GM12872 (cell line): ENCODE measurements around the gene HNRNPA1L2.

Experiments used
- TF ChIP-seq, protein P1 (sequence below): IDR thresholded peaks from 3 replicates; pipeline ENCODE4 v1.5.1; 2011; ENCODE audit warnings: low read depth, mild to moderate bottlenecking, low read length, moderate library complexity; ENCODE audit not compliant: insufficient read depth

The HNRNPA1L2 gene

GRCh38 chr13:52615812-52616211 is 26.4 kb upstream of the HNRNPA1L2 start:
- TF ChIP-seq, protein P1, sequence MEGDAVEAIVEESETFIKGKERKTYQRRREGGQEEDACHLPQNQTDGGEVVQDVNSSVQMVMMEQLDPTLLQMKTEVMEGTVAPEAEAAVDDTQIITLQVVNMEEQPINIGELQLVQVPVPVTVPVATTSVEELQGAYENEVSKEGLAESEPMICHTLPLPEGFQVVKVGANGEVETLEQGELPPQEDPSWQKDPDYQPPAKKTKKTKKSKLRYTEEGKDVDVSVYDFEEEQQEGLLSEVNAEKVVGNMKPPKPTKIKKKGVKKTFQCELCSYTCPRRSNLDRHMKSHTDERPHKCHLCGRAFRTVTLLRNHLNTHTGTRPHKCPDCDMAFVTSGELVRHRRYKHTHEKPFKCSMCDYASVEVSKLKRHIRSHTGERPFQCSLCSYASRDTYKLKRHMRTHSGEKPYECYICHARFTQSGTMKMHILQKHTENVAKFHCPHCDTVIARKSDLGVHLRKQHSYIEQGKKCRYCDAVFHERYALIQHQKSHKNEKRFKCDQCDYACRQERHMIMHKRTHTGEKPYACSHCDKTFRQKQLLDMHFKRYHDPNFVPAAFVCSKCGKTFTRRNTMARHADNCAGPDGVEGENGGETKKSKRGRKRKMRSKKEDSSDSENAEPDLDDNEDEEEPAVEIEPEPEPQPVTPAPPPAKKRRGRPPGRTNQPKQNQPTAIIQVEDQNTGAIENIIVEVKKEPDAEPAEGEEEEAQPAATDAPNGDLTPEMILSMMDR = no peak

- TF ChIP-seq, protein P1 = no peak
These were observed 24.9 kb upstream of the HNRNPA1L2 start for GRCh38 chr13:52617070-52618060.

- TF ChIP-seq, protein P1 = no peak
These were observed 3.4 kb upstream of the HNRNPA1L2 start for GRCh38 chr13:52638666-52639328.

DNA sequence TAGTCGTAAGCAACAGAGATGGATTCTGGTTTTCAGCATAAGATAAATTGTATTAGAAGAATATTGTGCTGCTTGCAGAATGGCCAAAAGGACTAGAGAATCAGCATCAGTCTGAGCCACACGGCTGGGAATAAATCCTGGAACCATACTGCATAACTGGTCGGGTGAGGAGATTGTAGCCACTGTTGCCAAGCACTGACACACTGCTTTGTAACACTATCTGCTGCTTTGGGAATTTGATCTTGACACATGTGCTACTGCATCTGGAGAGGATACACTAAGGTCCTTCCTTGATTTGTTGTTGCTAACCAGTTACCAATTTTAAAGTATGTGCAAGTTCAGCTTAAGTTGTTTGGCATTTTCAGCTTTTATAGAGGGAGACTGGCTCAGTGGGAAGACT is 1.9 kb downstream of the HNRNPA1L2 start:
- TF ChIP-seq, protein P1 = no peak

GRCh38 chr13:52646967-52647366 is 4.7 kb downstream of the HNRNPA1L2 start:
- TF ChIP-seq, protein P1 = no peak

DNA sequence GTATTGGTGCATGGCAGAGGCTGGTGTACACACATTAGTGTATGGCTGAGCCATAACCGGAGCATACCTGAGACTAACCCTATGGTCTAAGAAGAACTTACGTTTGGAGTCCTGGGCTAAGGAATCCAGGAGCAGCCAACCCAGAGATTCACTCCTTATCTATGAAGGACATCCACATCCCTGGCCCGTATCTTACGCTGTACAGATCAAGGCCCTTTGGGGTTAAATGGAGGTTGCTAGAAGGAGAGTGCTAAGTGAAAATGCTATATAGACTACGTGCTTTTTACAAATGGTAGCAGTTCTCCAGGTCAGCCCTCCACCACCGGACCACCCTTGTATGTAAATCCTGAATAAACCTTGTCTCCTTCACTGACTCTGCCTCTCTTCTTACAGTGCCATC is 8.5 kb downstream of the HNRNPA1L2 start:
- TF ChIP-seq, protein P1 = no peak

- TF ChIP-seq, protein P1 = no peak
These were observed 9.6 kb downstream of the HNRNPA1L2 start for GRCh38 chr13:52651897-52652195.
